ENCODE data around the gene GALNT13. TPM values are rescaled to one million over a fixed set of nuclear protein-coding genes. Genes with fewer than 3 reads are reported as not detected.

GALNT13 gene
- total and polyA plus RNA-seq, 10 of the 15 experiments (the other 5 are each of a cell fraction or from before 2014, with no cell fraction given): 0.04 TPM; not detected in 9

DNA sequence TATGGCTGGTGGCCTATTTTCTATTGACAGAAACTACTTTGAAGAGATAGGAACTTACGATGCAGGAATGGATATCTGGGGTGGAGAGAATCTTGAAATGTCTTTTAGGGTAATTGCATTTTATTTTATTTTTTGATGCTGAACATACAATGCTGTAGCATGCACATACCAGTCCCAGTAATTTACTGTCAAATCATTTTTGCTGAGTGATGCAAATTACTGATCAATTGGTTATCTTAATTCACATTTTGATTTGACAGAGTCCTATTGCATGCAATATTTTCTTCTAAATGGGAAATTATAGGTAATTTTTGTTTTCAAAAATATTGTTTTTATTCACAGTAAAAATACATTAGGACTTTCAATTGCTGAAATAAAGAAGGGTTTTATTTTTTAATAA is 387.3 kb downstream of the GALNT13 start:
- no peak for DNase-seq (ENCODE audit: low read depth, low spot score)

More for the DNA sequence above, 387.3 kb downstream of the GALNT13 start:
- Histone ChIP-seq H4K20me1 (ENCODE audit: control insufficient read depth, insufficient read depth) (no peaks in the 10 kb centered on the region), H3K9ac (ENCODE audit: control insufficient read depth, insufficient read depth, low read length) (no peak overlapping the region), H3K4me3 (no peak overlapping the region), H2AFZ (ENCODE audit: control insufficient read depth, low read depth, low read length) (no peak overlapping the region), H3K79me2 (ENCODE audit: control insufficient read depth, insufficient read depth, low read length) (no peaks in the 10 kb centered on the region), H3K9me3 (replicated peaks; ENCODE audit: control insufficient read depth, insufficient read depth, low read length) (no peaks in the 10 kb centered on the region), H3K36me3 (ENCODE audit: control insufficient read depth in 2 of 2, insufficient read depth in 2 of 2, low read length in 1 of 2) (no peaks in the 10 kb centered on the region), H3K27me3 (replicated peaks in 1 of 2; ENCODE audit: control insufficient read depth in 2 of 2, insufficient read depth in 2 of 2, low read length in 1 of 2) (no peaks in the 10 kb centered on the region), H3K27ac (ENCODE audit: control insufficient read depth, insufficient read depth) (no peak overlapping the region), H3K4me1 (ENCODE audit: control insufficient read depth, insufficient read depth, low read length) (no peaks in the 10 kb centered on the region), H3K4me2 (ENCODE audit: control insufficient read depth, insufficient read depth) (no peak overlapping the region)
- no TSS peak for BruUV-seq (replicated peaks)
- FAIRE-seq (no peak), ATAC-seq (no peak)
- intact Hi-C loops (cut with micrococcal nuclease; ENCODE audit: unreplicated experiment) (no loop called here), in situ Hi-C loops (cut with MboI) (no loop called here)
- CTCF ChIA-PET: no interaction called here
- POLR2A ChIA-PET: no interaction called here
- TF ChIP-seq ZNF274 (IDR thresholded peaks at IDR 0.05; ENCODE audit: insufficient read depth, insufficient read length): no peak
- TF ChIP-seq, protein P1, sequence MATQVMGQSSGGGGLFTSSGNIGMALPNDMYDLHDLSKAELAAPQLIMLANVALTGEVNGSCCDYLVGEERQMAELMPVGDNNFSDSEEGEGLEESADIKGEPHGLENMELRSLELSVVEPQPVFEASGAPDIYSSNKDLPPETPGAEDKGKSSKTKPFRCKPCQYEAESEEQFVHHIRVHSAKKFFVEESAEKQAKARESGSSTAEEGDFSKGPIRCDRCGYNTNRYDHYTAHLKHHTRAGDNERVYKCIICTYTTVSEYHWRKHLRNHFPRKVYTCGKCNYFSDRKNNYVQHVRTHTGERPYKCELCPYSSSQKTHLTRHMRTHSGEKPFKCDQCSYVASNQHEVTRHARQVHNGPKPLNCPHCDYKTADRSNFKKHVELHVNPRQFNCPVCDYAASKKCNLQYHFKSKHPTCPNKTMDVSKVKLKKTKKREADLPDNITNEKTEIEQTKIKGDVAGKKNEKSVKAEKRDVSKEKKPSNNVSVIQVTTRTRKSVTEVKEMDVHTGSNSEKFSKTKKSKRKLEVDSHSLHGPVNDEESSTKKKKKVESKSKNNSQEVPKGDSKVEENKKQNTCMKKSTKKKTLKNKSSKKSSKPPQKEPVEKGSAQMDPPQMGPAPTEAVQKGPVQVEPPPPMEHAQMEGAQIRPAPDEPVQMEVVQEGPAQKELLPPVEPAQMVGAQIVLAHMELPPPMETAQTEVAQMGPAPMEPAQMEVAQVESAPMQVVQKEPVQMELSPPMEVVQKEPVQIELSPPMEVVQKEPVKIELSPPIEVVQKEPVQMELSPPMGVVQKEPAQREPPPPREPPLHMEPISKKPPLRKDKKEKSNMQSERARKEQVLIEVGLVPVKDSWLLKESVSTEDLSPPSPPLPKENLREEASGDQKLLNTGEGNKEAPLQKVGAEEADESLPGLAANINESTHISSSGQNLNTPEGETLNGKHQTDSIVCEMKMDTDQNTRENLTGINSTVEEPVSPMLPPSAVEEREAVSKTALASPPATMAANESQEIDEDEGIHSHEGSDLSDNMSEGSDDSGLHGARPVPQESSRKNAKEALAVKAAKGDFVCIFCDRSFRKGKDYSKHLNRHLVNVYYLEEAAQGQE (IDR thresholded peaks at IDR 0.05; ENCODE audit: low read depth, low read length): no peak
- TF ChIP-seq IRF4 (IDR thresholded peaks at IDR 0.05; ENCODE audit: low read depth, low read length): no peak
- no peak for TF ChIP-seq ZNF207 (IDR thresholded peaks at IDR 0.05; ENCODE audit: borderline replicate concordance)
- TF ChIP-seq TCF12 (IDR thresholded peaks at IDR 0.05; ENCODE audit: low read depth, low read length): no peak
- no peak for TF ChIP-seq SMC3 (IDR thresholded peaks at IDR 0.05; ENCODE audit: borderline replicate concordance, low read length)
- TF ChIP-seq HDAC6 (IDR thresholded peaks at IDR 0.05; ENCODE audit: unreplicated experiment): no peak
- TF ChIP-seq PRDM15 (CRISPR knock-in tag; IDR thresholded peaks at IDR 0.05): no peak
- TF ChIP-seq SMAD5 (IDR thresholded peaks at IDR 0.05; ENCODE audit: low read depth): no peak
- no peak for TF ChIP-seq SREBF2 (IDR thresholded peaks at IDR 0.05; ENCODE audit: low read length)
- no peak for TF ChIP-seq CHD2 (IDR thresholded peaks at IDR 0.05; ENCODE audit: borderline replicate concordance, low read depth, low read length)
- TF ChIP-seq NRF1 (conservative IDR thresholded peaks at IDR 0.05; ENCODE audit: low read depth, low read length): no peak
- SMC1A ChIA-PET (ENCODE audit: uncharacterized antibody, unreplicated experiment): no interaction called here
- RAD21 ChIA-PET (ENCODE audit: unreplicated experiment): no interaction called here
- 0% methylated on average over 1 of the region's 1 CpG for WGBS (ENCODE audit: insufficient coverage, insufficient replicate concordance, low lambda C conversion rate, missing lambda C conversion rate)

Data from GM12878 (cell line).